ENCODE measurements around the gene HEYL. TPM values are rescaled to one million over a fixed set of nuclear protein-coding genes. Genes with fewer than 3 reads are reported as not detected.

HEYL gene
- total and polyA plus RNA-seq, 9 of the 15 experiments (the other 6 are each of a cell fraction or from before 2014, with no cell fraction given): 0.13 to 0.89 (median 0.25) TPM

- TF ChIP-seq ELK3 (CRISPR knock-in tag; IDR thresholded peaks at IDR 0.05) (no peak), CHD4 (IDR thresholded peaks at IDR 0.05; ENCODE audit: insufficient read depth, insufficient replicate concordance, low read depth, low read length, poor library complexity, severe bottlenecking) (no peak), PHB2 (IDR thresholded peaks at IDR 0.05; ENCODE audit: low read depth) (no peak), NBN (IDR thresholded peaks at IDR 0.05; ENCODE audit: low read depth) (no peak), CTBP1 (IDR thresholded peaks at IDR 0.05; ENCODE audit: borderline replicate concordance) (peak; percentile 68; the same call in 1 of the 2 replicates), ZNF282 (CRISPR knock-in tag; IDR thresholded peaks at IDR 0.05) (no peak), SMARCA5 (IDR thresholded peaks at IDR 0.05) (no peak), HDAC6 (IDR thresholded peaks at IDR 0.05; ENCODE audit: low read depth, low read length) (no peak), ZNF253 (CRISPR knock-in tag; conservative IDR thresholded peaks at IDR 0.05) (no peak), PHF20 (IDR thresholded peaks at IDR 0.05; ENCODE audit: partially characterized antibody) (no peak), HBP1 (CRISPR knock-in tag; IDR thresholded peaks at IDR 0.05) (no peak), DDX20 (tag; IDR thresholded peaks at IDR 0.05; ENCODE audit: low read depth) (no peak), ZC3H8 (IDR thresholded peaks at IDR 0.05) (no peak)
- TF ChIP-seq, protein P1, sequence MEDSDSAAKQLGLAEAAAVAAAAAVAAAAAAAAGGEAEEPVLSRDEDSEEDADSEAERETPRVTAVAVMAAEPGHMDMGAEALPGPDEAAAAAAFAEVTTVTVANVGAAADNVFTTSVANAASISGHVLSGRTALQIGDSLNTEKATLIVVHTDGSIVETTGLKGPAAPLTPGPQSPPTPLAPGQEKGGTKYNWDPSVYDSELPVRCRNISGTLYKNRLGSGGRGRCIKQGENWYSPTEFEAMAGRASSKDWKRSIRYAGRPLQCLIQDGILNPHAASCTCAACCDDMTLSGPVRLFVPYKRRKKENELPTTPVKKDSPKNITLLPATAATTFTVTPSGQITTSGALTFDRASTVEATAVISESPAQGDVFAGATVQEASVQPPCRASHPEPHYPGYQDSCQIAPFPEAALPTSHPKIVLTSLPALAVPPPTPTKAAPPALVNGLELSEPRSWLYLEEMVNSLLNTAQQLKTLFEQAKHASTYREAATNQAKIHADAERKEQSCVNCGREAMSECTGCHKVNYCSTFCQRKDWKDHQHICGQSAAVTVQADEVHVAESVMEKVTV (CRISPR knock-in tag; IDR thresholded peaks at IDR 0.05): peak; percentile 89
These were observed 14.1 kb upstream of the HEYL start (continued) for GRCh38 chr1:39653546-39654031.

Data from K562 (cell line).